Fibroblast of the aortic adventitia (primary cell): ENCODE measurements around the gene GON4L. TPM values are rescaled to one million over a fixed set of nuclear protein-coding genes. Genes with fewer than 3 reads are reported as not detected.
"Not testable (repeated sequence)": the region's sequence is repeated elsewhere in the genome, so short reads cannot be mapped to it uniquely, and the experiment has no call there.

Source experiments
- DNase-seq: peaks from one replicate; pipeline ENCODE4 v3.0.0-alpha.2; 2010; ENCODE audit warnings: low read depth
- H3K4me3 ChIP-seq: 2 replicates; pipeline ENCODE4 v1.5.1; 2011; ENCODE audit warnings: low read depth, mild to moderate bottlenecking, control low read depth, low read length, moderate library complexity
- CTCF ChIP-seq: IDR thresholded peaks from 2 replicates; pipeline ENCODE4 v1.5.1; 2011; ENCODE audit warnings: mild to moderate bottlenecking, low read length, control low read depth, inconsistent platforms; ENCODE audit not compliant: insufficient read depth
- total RNA-seq: library from RNA; depleted of rRNA; stranded (reverse); fragments of >200 nt; gene quantifications from 2 replicates; pipeline ENCODE4 v1.2.3, GENCODE V29; 2012; ENCODE audit warnings: low replicate concordance

The GON4L gene
- total RNA-seq, 1 donor, result 39.9 TPM

- DNase-seq, result no peak
- no peak overlapping the region for H3K4me3 ChIP-seq
- no peak for TF ChIP-seq CTCF
Observed at GRCh38 chr1:155847823-155848529, 9.0 kb downstream of the GON4L start.

GRCh38 chr1:155844860-155845421 lies 12.1 kb downstream of the GON4L start:
- no peak for DNase-seq
- no peak overlapping the region for H3K4me3 ChIP-seq
- TF ChIP-seq CTCF, result no peak

- no peak for TF ChIP-seq CTCF
- DNase-seq, result no peak
- H3K4me3 ChIP-seq, result no peak overlapping the region
Observed at GRCh38 chr1:155840386-155840785, 16.6 kb downstream of the GON4L start.

GRCh38 chr1:155835548-155835947 lies 21.5 kb downstream of the GON4L start:
- no peak for TF ChIP-seq CTCF
- no peak for DNase-seq
- H3K4me3 ChIP-seq, result no peak overlapping the region

- not testable (repeated sequence) for DNase-seq, H3K4me3 ChIP-seq
Observed at GRCh38 chr1:155834927-155835399, 22.1 kb downstream of the GON4L start.

- H3K4me3 ChIP-seq, result no peak overlapping the region
- TF ChIP-seq CTCF, result no peak
- peak; percentile 52 for DNase-seq
Observed at GRCh38 chr1:155834296-155834926, 22.6 kb downstream of the GON4L start.

GRCh38 chr1:155833665-155834295 lies 23.2 kb downstream of the GON4L start:
- no peak for TF ChIP-seq CTCF
- H3K4me3 ChIP-seq, result no peak overlapping the region
- no peak for DNase-seq
